ENCODE results near the gene ABCA2. TPM values are rescaled to one million over a fixed set of nuclear protein-coding genes. Genes with fewer than 3 reads are reported as not detected.
A peak's percentile ranks its signal among the peaks of the same experiment; 100 is the strongest.

ABCA2 gene
- total and polyA plus RNA-seq, 9 of the 15 experiments (the other 6 are each of a cell fraction or from before 2014, with no cell fraction given), result 0.69 to 16.3 (median 6.1) TPM; not detected in 2

- TF ChIP-seq SMARCA4 (IDR thresholded peaks at IDR 0.05), result no peak
- peak; percentile 100 for TF ChIP-seq NR4A1 (CRISPR knock-in tag; IDR thresholded peaks at IDR 0.05)
- TF ChIP-seq NR4A1 (tag; IDR thresholded peaks at IDR 0.05), result peak; percentile 100
- TF ChIP-seq POLR3A (IDR thresholded peaks at IDR 0.05; ENCODE audit: borderline replicate concordance, extremely low read depth, insufficient read depth, insufficient read length), result no peak
- TF ChIP-seq ZC3H8 (IDR thresholded peaks at IDR 0.05), result no peak
- peak; percentile 94 for TF ChIP-seq NR2F6 (CRISPR knock-in tag; IDR thresholded peaks at IDR 0.05)
- TF ChIP-seq XRCC4 (IDR thresholded peaks at IDR 0.05; ENCODE audit: extremely low read depth, insufficient read depth, insufficient read length), result no peak
- no peak for TF ChIP-seq XRCC3 (IDR thresholded peaks at IDR 0.05)
- no peak for TF ChIP-seq HNRNPL (IDR thresholded peaks at IDR 0.05; ENCODE audit: low read depth, low read length)
- TF ChIP-seq SAFB2 (IDR thresholded peaks at IDR 0.05; ENCODE audit: borderline replicate concordance, low read depth, low read length, severe bottlenecking), result no peak
- TF ChIP-seq HSF4 (CRISPR knock-in tag; IDR thresholded peaks at IDR 0.05; ENCODE audit: borderline replicate concordance), result peak; percentile 96
- no peak for TF ChIP-seq ARID4B (CRISPR knock-in tag; IDR thresholded peaks at IDR 0.05)
- no peak for TF ChIP-seq ETV5 (CRISPR knock-in tag; IDR thresholded peaks at IDR 0.05; ENCODE audit: low read depth)
- no peak for TF ChIP-seq TAF15 (IDR thresholded peaks at IDR 0.05; ENCODE audit: low read depth, low read length)
- no peak for TF ChIP-seq ZBTB8A (IDR thresholded peaks at IDR 0.05; ENCODE audit: partially characterized antibody)
- TF ChIP-seq GABPA (tag; conservative IDR thresholded peaks at IDR 0.05; ENCODE audit: low read depth), result peak; percentile 64
- no peak for TF ChIP-seq PHF20 (IDR thresholded peaks at IDR 0.05; ENCODE audit: partially characterized antibody)
- peak; percentile 96 for TF ChIP-seq ILK (tag; IDR thresholded peaks at IDR 0.05; ENCODE audit: borderline replicate concordance, low read depth)
- TF ChIP-seq MAZ (CRISPR knock-in tag; conservative IDR thresholded peaks at IDR 0.05 in 1 of 2, IDR thresholded peaks at IDR 0.05 in 1 of 2), result peak in 1 of 2 experiments; percentile 98; a peak in 2 of 4 replicates
- no peak for TF ChIP-seq HDAC2 (IDR thresholded peaks at IDR 0.05)
- no peak; the same call in 1 of the 2 replicates for TF ChIP-seq ZNF551 (CRISPR knock-in tag; IDR thresholded peaks at IDR 0.05)
- TF ChIP-seq SFPQ (IDR thresholded peaks at IDR 0.05; ENCODE audit: low read depth, low read length), result no peak
- no peak for TF ChIP-seq ZNF12 (CRISPR knock-in tag; IDR thresholded peaks at IDR 0.05)
Observed at GRCh38 chr9:137074657-137075274, 46.7 kb upstream of the ABCA2 start (continued).
